ENCODE data around the gene NAA10. TPM values are rescaled to one million over a fixed set of nuclear protein-coding genes. Genes with fewer than 3 reads are reported as not detected.

The NAA10 gene
- total and polyA plus RNA-seq, 4 donors = 70.2 to 287 (median 84.5) TPM

GRCh38 chrX:153905481-153906095 lies 29.2 kb downstream of the NAA10 start:
- Histone ChIP-seq H3K4me3 (ENCODE audit: low read length in 2 of 2) (no peak overlapping the region), H3K27me3 (ENCODE audit: control insufficient read depth in 1 of 2, insufficient read depth in 2 of 2, low read length in 1 of 2) (no peaks in the 10 kb centered on the region), H3K9me3 (ENCODE audit: control insufficient read depth, low read length) (no peaks in the 10 kb centered on the region), H3K36me3 (ENCODE audit: control insufficient read depth in 1 of 2, insufficient read depth in 2 of 2, low read length in 1 of 2) (no peaks in the 10 kb centered on the region), H3K27ac (ENCODE audit: low read depth in 1 of 2, low read length in 2 of 2) (no peak overlapping the region), H3K4me1 (ENCODE audit: control insufficient read depth in 1 of 2, insufficient read depth in 2 of 2, low read length in 2 of 2) (no peaks in the 10 kb centered on the region)
- 90 to 94% methylated on average over 32 of the region's 32 CpGs for WGBS, 2 donors
- ATAC-seq (ENCODE audit: low FRiP score) (no peak), DNase-seq (no peak)
- intact Hi-C loops (cut with DNase I) = no loop called here

- 53 to 68% methylated on average over 25 to 26 of the region's 26 CpGs for WGBS, 2 donors
- peak; percentile 17 for ATAC-seq (ENCODE audit: low FRiP score)
Measured at GRCh38 chrX:153903991-153904957, 30.6 kb downstream of the NAA10 start, which contains the start of gene AVPR2. Gene AVPR2 (plus strand): TSS chrX:153904673. CDS start chrX:153905146, 473 bp downstream.

GRCh38 chrX:153903238-153903980 lies 31.4 kb downstream of the NAA10 start:
- H3K36me3 ChIP-seq (ENCODE audit: control insufficient read depth in 1 of 2, insufficient read depth in 2 of 2, low read length in 1 of 2) = no peaks in the 10 kb centered on the region
- no peak overlapping the region for H3K4me3 ChIP-seq (ENCODE audit: low read length in 2 of 2)
- no peaks in the 10 kb centered on the region for H3K27me3 ChIP-seq (ENCODE audit: control insufficient read depth in 1 of 2, insufficient read depth in 2 of 2, low read length in 1 of 2)
- intact Hi-C loops (cut with DNase I) = no loop called here
- H3K27ac ChIP-seq (ENCODE audit: low read depth in 1 of 2, low read length in 2 of 2) = no peak overlapping the region
- H3K4me1 ChIP-seq (ENCODE audit: control insufficient read depth in 1 of 2, insufficient read depth in 2 of 2, low read length in 2 of 2) = no peaks in the 10 kb centered on the region
- peak in 1 of 2 donors; percentile 63 for DNase-seq
- no peaks in the 10 kb centered on the region for H3K9me3 ChIP-seq (ENCODE audit: control insufficient read depth, low read length)
- WGBS, 2 donors = 70 to 79% methylated on average over 16 to 18 of the region's 18 CpGs
- no peak for ATAC-seq (ENCODE audit: low FRiP score)

More at GRCh38 chrX:153903991-153904957, 30.6 kb downstream of the NAA10 start, which contains the start of gene AVPR2:
- peak in 1 of 2 donors; percentile 56 for DNase-seq
- Histone ChIP-seq H3K36me3 (ENCODE audit: control insufficient read depth in 1 of 2, insufficient read depth in 2 of 2, low read length in 1 of 2) (no peaks in the 10 kb centered on the region), H3K9me3 (ENCODE audit: control insufficient read depth, low read length) (no peaks in the 10 kb centered on the region), H3K27ac (ENCODE audit: low read depth in 1 of 2, low read length in 2 of 2) (no peak within 1 kb of the TSS), H3K27me3 (ENCODE audit: control insufficient read depth in 1 of 2, insufficient read depth in 2 of 2, low read length in 1 of 2) (no peaks in the 10 kb centered on the region), H3K4me1 (ENCODE audit: control insufficient read depth in 1 of 2, insufficient read depth in 2 of 2, low read length in 2 of 2) (no peaks in the 10 kb centered on the region), H3K4me3 (ENCODE audit: low read length in 2 of 2) (no peak within 1 kb of the TSS)
- intact Hi-C loops (cut with DNase I) = no loop called here

GRCh38 chrX:153902385-153902784 lies 32.5 kb downstream of the NAA10 start:
- Histone ChIP-seq H3K27me3 (ENCODE audit: control insufficient read depth in 1 of 2, insufficient read depth in 2 of 2, low read length in 1 of 2) (no peaks in the 10 kb centered on the region), H3K4me1 (ENCODE audit: control insufficient read depth in 1 of 2, insufficient read depth in 2 of 2, low read length in 2 of 2) (no peaks in the 10 kb centered on the region), H3K27ac (ENCODE audit: low read depth in 1 of 2, low read length in 2 of 2) (no peak overlapping the region), H3K4me3 (ENCODE audit: low read length in 2 of 2) (no peak overlapping the region), H3K36me3 (ENCODE audit: control insufficient read depth in 1 of 2, insufficient read depth in 2 of 2, low read length in 1 of 2) (no peaks in the 10 kb centered on the region), H3K9me3 (ENCODE audit: control insufficient read depth, low read length) (no peaks in the 10 kb centered on the region)
- ATAC-seq (ENCODE audit: low FRiP score) (no peak), DNase-seq (no peak)
- 64 to 66% methylated on average over 10 of the region's 10 CpGs for WGBS, 2 donors
- intact Hi-C loops (cut with DNase I) = no loop called here

GRCh38 chrX:153901753-153902140 lies 33.1 kb downstream of the NAA10 start:
- WGBS, 2 donors = 58 to 65% methylated on average over 8 of the region's 8 CpGs
- Histone ChIP-seq H3K4me1 (ENCODE audit: control insufficient read depth in 1 of 2, insufficient read depth in 2 of 2, low read length in 2 of 2) (no peaks in the 10 kb centered on the region), H3K27ac (ENCODE audit: low read depth in 1 of 2, low read length in 2 of 2) (no peak overlapping the region), H3K36me3 (ENCODE audit: control insufficient read depth in 1 of 2, insufficient read depth in 2 of 2, low read length in 1 of 2) (no peaks in the 10 kb centered on the region), H3K4me3 (ENCODE audit: low read length in 2 of 2) (no peak overlapping the region), H3K9me3 (ENCODE audit: control insufficient read depth, low read length) (no peaks in the 10 kb centered on the region), H3K27me3 (ENCODE audit: control insufficient read depth in 1 of 2, insufficient read depth in 2 of 2, low read length in 1 of 2) (no peaks in the 10 kb centered on the region)
- DNase-seq (no peak), ATAC-seq (ENCODE audit: low FRiP score) (no peak)
- intact Hi-C loops (cut with DNase I) = no loop called here

GRCh38 chrX:153900831-153901752 lies 33.7 kb downstream of the NAA10 start:
- Histone ChIP-seq H3K27ac (ENCODE audit: low read depth in 1 of 2, low read length in 2 of 2) (no peak overlapping the region), H3K9me3 (ENCODE audit: control insufficient read depth, low read length) (no peaks in the 10 kb centered on the region), H3K27me3 (ENCODE audit: control insufficient read depth in 1 of 2, insufficient read depth in 2 of 2, low read length in 1 of 2) (no peaks in the 10 kb centered on the region), H3K4me3 (ENCODE audit: low read length in 2 of 2) (no peak overlapping the region), H3K36me3 (ENCODE audit: control insufficient read depth in 1 of 2, insufficient read depth in 2 of 2, low read length in 1 of 2) (no peaks in the 10 kb centered on the region), H3K4me1 (ENCODE audit: control insufficient read depth in 1 of 2, insufficient read depth in 2 of 2, low read length in 2 of 2) (no peaks in the 10 kb centered on the region)
- WGBS, 2 donors = 37 to 61% methylated on average over 25 to 26 of the region's 26 CpGs
- peak; percentile 77 to 78 for DNase-seq
- intact Hi-C loops (cut with DNase I) = no loop called here
- no peak for ATAC-seq (ENCODE audit: low FRiP score)

GRCh38 chrX:153897899-153898298 lies 36.9 kb downstream of the NAA10 start:
- ATAC-seq (ENCODE audit: low FRiP score) (no peak), DNase-seq (no peak)
- H3K36me3 ChIP-seq (ENCODE audit: control insufficient read depth in 1 of 2, insufficient read depth in 2 of 2, low read length in 1 of 2) = no peaks in the 10 kb centered on the region
- no peak overlapping the region for H3K4me3 ChIP-seq (ENCODE audit: low read length in 2 of 2)
- intact Hi-C loops (cut with DNase I) = no loop called here
- no peaks in the 10 kb centered on the region for H3K9me3 ChIP-seq (ENCODE audit: control insufficient read depth, low read length)
- no peak overlapping the region for H3K27ac ChIP-seq (ENCODE audit: low read depth in 1 of 2, low read length in 2 of 2)
- H3K27me3 ChIP-seq (ENCODE audit: control insufficient read depth in 1 of 2, insufficient read depth in 2 of 2, low read length in 1 of 2) = no peaks in the 10 kb centered on the region
- H3K4me1 ChIP-seq (ENCODE audit: control insufficient read depth in 1 of 2, insufficient read depth in 2 of 2, low read length in 2 of 2) = no peaks in the 10 kb centered on the region

GRCh38 chrX:153889123-153889522 lies 45.7 kb downstream of the NAA10 start:
- Histone ChIP-seq H3K36me3 (ENCODE audit: control insufficient read depth in 1 of 2, insufficient read depth in 2 of 2, low read length in 1 of 2) (no peaks in the 10 kb centered on the region), H3K27ac (ENCODE audit: low read depth in 1 of 2, low read length in 2 of 2) (no peak overlapping the region), H3K9me3 (ENCODE audit: control insufficient read depth, low read length) (no peaks in the 10 kb centered on the region), H3K4me3 (ENCODE audit: low read length in 2 of 2) (no peak overlapping the region), H3K27me3 (ENCODE audit: control insufficient read depth in 1 of 2, insufficient read depth in 2 of 2, low read length in 1 of 2) (no peaks in the 10 kb centered on the region), H3K4me1 (ENCODE audit: control insufficient read depth in 1 of 2, insufficient read depth in 2 of 2, low read length in 2 of 2) (no peaks in the 10 kb centered on the region)
- DNase-seq (no peak), ATAC-seq (ENCODE audit: low FRiP score) (no peak)
- intact Hi-C loops (cut with DNase I) = no loop called here
- 93 to 94% methylated on average over 6 of the region's 6 CpGs for WGBS, 2 donors
